ENCODE measurements around the gene CDKN1B. TPM values are rescaled to one million over a fixed set of nuclear protein-coding genes. Genes with fewer than 3 reads are reported as not detected.
A peak's percentile ranks its signal among the peaks of the same experiment; 100 is the strongest.

CDKN1B gene
- total RNA-seq, 3 donors from 2014 or later = 45.0 to 113 (median 100.0) TPM

- Histone ChIP-seq H3K4me1 (peaks cover 0 to 11% of the 10 kb centered on the region in 2 donors), H3K27ac (peak overlapping the region; percentile 96 to 99)
Measured at GRCh38 chr12:12713932-12714275, 3.3 kb upstream of the CDKN1B start.

GRCh38 chr12:12714276-12715021 lies 2.7 kb upstream of the CDKN1B start:
- TF ChIP-seq CTCF (IDR thresholded peaks at IDR 0.05) = no peak
- TF ChIP-seq POLR2AphosphoS5 (IDR thresholded peaks at IDR 0.05) = peak in 2 of 3 donors; percentile 5 to 27
- Histone ChIP-seq H3K36me3 (no peaks in the 10 kb centered on the region), H3K4me1 (peaks cover under 1 to 11% of the 10 kb centered on the region in 2 donors), H3K4me3 (peak overlapping the region; percentile 30 to 99 (median 37)), H3K9me3 (no peaks in the 10 kb centered on the region), H3K27ac (peak overlapping the region; percentile 96 to 99), H3K27me3 (no peaks in the 10 kb centered on the region)
- no peak for DNase-seq (ENCODE audit: low spot score in 2 of 2)
- intact Hi-C loops (cut with DNase I; ENCODE audit: low total_unique reads) = no loop called here

More at GRCh38 chr12:12713932-12714275, 3.3 kb upstream of the CDKN1B start:
- Histone ChIP-seq H3K36me3 (no peaks in the 10 kb centered on the region), H3K4me3 (peak overlapping the region; percentile 30 to 99 (median 37)), H3K27me3 (no peaks in the 10 kb centered on the region), H3K9me3 (no peaks in the 10 kb centered on the region)
- no peak for TF ChIP-seq POLR2A (IDR thresholded peaks at IDR 0.05)
- no peak for TF ChIP-seq CTCF (IDR thresholded peaks at IDR 0.05)
- no peak for TF ChIP-seq POLR2AphosphoS5 (IDR thresholded peaks at IDR 0.05)
- no peak for DNase-seq (ENCODE audit: low spot score in 2 of 2)
- intact Hi-C loops (cut with DNase I; ENCODE audit: low total_unique reads) = no loop called here

GRCh38 chr12:12715128-12715458 lies 2.1 kb upstream of the CDKN1B start:
- Histone ChIP-seq H3K36me3 (no peaks in the 10 kb centered on the region), H3K4me3 (peak overlapping the region in 2 of 3 donors; percentile 3 to 99), H3K9me3 (no peaks in the 10 kb centered on the region), H3K27me3 (no peaks in the 10 kb centered on the region), H3K27ac (peak overlapping the region; percentile 96 to 99), H3K4me1 (peaks cover 7 to 11% of the 10 kb centered on the region in 2 donors)
- TF ChIP-seq CTCF (IDR thresholded peaks at IDR 0.05) (no peak), POLR2A (IDR thresholded peaks at IDR 0.05) (no peak), POLR2AphosphoS5 (IDR thresholded peaks at IDR 0.05) (no peak)
- intact Hi-C loops (cut with DNase I; ENCODE audit: low total_unique reads) = no loop called here
- no peak for DNase-seq (ENCODE audit: low spot score in 2 of 2)

- H3K9me3 ChIP-seq = no peaks in the 10 kb centered on the region
- no peaks in the 10 kb centered on the region for H3K36me3 ChIP-seq
- DNase-seq (ENCODE audit: low spot score in 2 of 2) = no peak
- TF ChIP-seq POLR2AphosphoS5 (IDR thresholded peaks at IDR 0.05) = no peak
- TF ChIP-seq CTCF (IDR thresholded peaks at IDR 0.05) = no peak
- no peak for TF ChIP-seq POLR2A (IDR thresholded peaks at IDR 0.05)
- H3K27ac ChIP-seq = peak overlapping the region; percentile 96 to 99
- H3K4me3 ChIP-seq = peak overlapping the region; percentile 93 to 99 (median 96)
- intact Hi-C loops (cut with DNase I; ENCODE audit: low total_unique reads) = no loop called here
- H3K27me3 ChIP-seq = no peaks in the 10 kb centered on the region
- H3K4me1 ChIP-seq = peaks cover 8 to 11% of the 10 kb centered on the region in 2 donors
Measured at GRCh38 chr12:12715459-12716150, 1.6 kb upstream of the CDKN1B start.

GRCh38 chr12:12716151-12716792 lies 896 bp upstream of the CDKN1B start:
- Histone ChIP-seq H3K9me3 (no peaks in the 10 kb centered on the region), H3K4me3 (peak overlapping the region; percentile 93 to 99 (median 96)), H3K27ac (peak overlapping the region; percentile 96 to 99), H3K27me3 (no peaks in the 10 kb centered on the region), H3K36me3 (no peaks in the 10 kb centered on the region), H3K4me1 (peaks cover 8 to 11% of the 10 kb centered on the region in 2 donors)
- intact Hi-C loops (cut with DNase I; ENCODE audit: low total_unique reads) = no loop called here
- TF ChIP-seq CTCF (IDR thresholded peaks at IDR 0.05) = no peak
- TF ChIP-seq POLR2A (IDR thresholded peaks at IDR 0.05) = no peak
- TF ChIP-seq POLR2AphosphoS5 (IDR thresholded peaks at IDR 0.05) = no peak
- no peak for DNase-seq (ENCODE audit: low spot score in 2 of 2)

All from breast epithelium (tissue), 4 donors.